Neural cell (in vitro differentiated cells): Measurements from ENCODE around the gene MAT2B. TPM values are rescaled to one million over a fixed set of nuclear protein-coding genes. Genes with fewer than 3 reads are reported as not detected.

Experiments used
- H2AFZ ChIP-seq: fragments of 200-600, 300-800 bp; sonication (generic), shearing (Covaris generic); 2 replicates; pipeline ENCODE4 v1.6.0; 2014; ENCODE audit warnings: low read depth, mild to moderate bottlenecking, antibody characterized with exemption, low read length, moderate library complexity
- H3F3A ChIP-seq: fragments of 200-600 bp; shearing (Covaris generic); 2 replicates; pipeline ENCODE4 v1.6.1; 2016; ENCODE audit warnings: mild to moderate bottlenecking, moderate library complexity, mixed read lengths, antibody characterized with exemption, low read length; ENCODE audit not compliant: insufficient read depth, poor library complexity, severe bottlenecking
- H3K27ac ChIP-seq: fragments of 200-600, 300-800 bp; sonication (generic), shearing (Covaris generic); 2 replicates; pipeline ENCODE4 v1.5.1; 2014; ENCODE audit warnings: mild to moderate bottlenecking, low read length, moderate library complexity
- H3K27me3 ChIP-seq: fragments of 300-800, 200-600 bp; sonication (generic), shearing (Covaris generic); 2 replicates; pipeline ENCODE4 v1.6.0; 2014; ENCODE audit warnings: mild to moderate bottlenecking, low read depth, low read length, moderate library complexity; ENCODE audit not compliant: insufficient read depth
- H3K36me3 ChIP-seq: fragments of 300-800, 200-600 bp; sonication (generic), shearing (Covaris generic); 2 replicates; pipeline ENCODE4 v1.5.1; 2014; ENCODE audit warnings: mild to moderate bottlenecking, antibody characterized with exemption, low read length, moderate library complexity; ENCODE audit not compliant: insufficient read depth
- H3K4me2 ChIP-seq: fragments of 300-800, 200-600 bp; sonication (generic), shearing (Covaris generic); 2 replicates; pipeline ENCODE4 v1.6.0; 2014; ENCODE audit warnings: mild to moderate bottlenecking, low read length
- H3K4me3 ChIP-seq: fragments of 300-800, 200-600 bp; sonication (generic), shearing (Covaris generic); 2 replicates; pipeline ENCODE4 v1.5.1; 2014; ENCODE audit warnings: mild to moderate bottlenecking, low read length, moderate library complexity
- H3K79me2 ChIP-seq: fragments of 200-600 bp; shearing (Covaris generic); replicated peaks from 2 replicates; pipeline ENCODE4 v1.6.0; 2014; ENCODE audit warnings: mild to moderate bottlenecking, low read length, moderate library complexity; ENCODE audit not compliant: insufficient read depth
- H3K9ac ChIP-seq: fragments of 300-800, 200-600 bp; sonication (generic), shearing (Covaris generic); 2 replicates; pipeline ENCODE4 v1.6.1; 2016; ENCODE audit warnings: mild to moderate bottlenecking, low read length, mixed read lengths
- H3K9me2 ChIP-seq: fragments of 200-600 bp; shearing (Covaris generic); 2 replicates; pipeline ENCODE4 v1.6.1; 2016; ENCODE audit warnings: mild to moderate bottlenecking, low read length, mixed read lengths; ENCODE audit not compliant: insufficient read depth
- H3K9me3 ChIP-seq: fragments of 200-600, 300-800 bp; sonication (generic), shearing (Covaris generic); 2 replicates; pipeline ENCODE4 v1.6.1; 2016; ENCODE audit warnings: mild to moderate bottlenecking, mixed run types, low read length, moderate library complexity, mixed read lengths
- H4K20me1 ChIP-seq: fragments of 200-600 bp; shearing (Covaris generic); 2 replicates; pipeline ENCODE4 v1.6.1; 2016; ENCODE audit warnings: mild to moderate bottlenecking, mixed run types; ENCODE audit not compliant: insufficient read depth
- CTCF ChIP-seq: fragments of 450-650 bp; IDR thresholded peaks from 2 replicates; pipeline ENCODE4 v1.5.1; 2014; ENCODE audit warnings: antibody characterized with exemption, mild to moderate bottlenecking, moderate library complexity; ENCODE audit not compliant: poor library complexity, severe bottlenecking
- EP300 ChIP-seq: fragments of 450-650 bp; conservative IDR thresholded peaks from 2 replicates; pipeline ENCODE4 v1.6.1; 2014; ENCODE audit warnings: antibody characterized with exemption, mild to moderate bottlenecking, moderate library complexity; ENCODE audit not compliant: poor library complexity, severe bottlenecking
- EZH2 ChIP-seq: fragments of 200-600, 300-800 bp; shearing (Covaris generic), sonication (generic); IDR thresholded peaks from 2 replicates; pipeline ENCODE4 v1.6.1; 2014; ENCODE audit warnings: antibody characterized with exemption, low read length, borderline replicate concordance, mild to moderate bottlenecking; ENCODE audit not compliant: insufficient read depth, poor library complexity, severe bottlenecking
- MXI1 ChIP-seq: fragments of 450-650 bp; conservative IDR thresholded peaks from 2 replicates; pipeline ENCODE4 v1.6.1; 2014; ENCODE audit warnings: antibody characterized with exemption, mild to moderate bottlenecking; ENCODE audit not compliant: poor library complexity, severe bottlenecking
- POLR2AphosphoS5 ChIP-seq: IDR thresholded peaks from 2 replicates; pipeline ENCODE4 v1.6.1; 2012
- RAD21 ChIP-seq: fragments of 450-650 bp; conservative IDR thresholded peaks from 2 replicates; pipeline ENCODE4 v1.6.1; 2014; ENCODE audit warnings: antibody characterized with exemption, mild to moderate bottlenecking, moderate library complexity
- REST ChIP-seq: IDR thresholded peaks from 2 replicates; pipeline ENCODE4 v1.6.1; 2012; ENCODE audit warnings: borderline replicate concordance
- SMC3 ChIP-seq: fragments of 450-650 bp; conservative IDR thresholded peaks from 2 replicates; pipeline ENCODE4 v1.6.1; 2014; ENCODE audit warnings: antibody characterized with exemption, mild to moderate bottlenecking, moderate library complexity; ENCODE audit not compliant: poor library complexity
- TAF1 ChIP-seq: IDR thresholded peaks from 2 replicates; pipeline ENCODE4 v1.6.1; 2012; ENCODE audit warnings: low read depth
- polyA plus RNA-seq: library from polyadenylated mRNA; depleted of rRNA; stranded (reverse); fragments of >200 nt; gene quantifications from 2 replicates; pipeline ENCODE4 v1.2.3, GENCODE V29; 2014

Gene MAT2B
- polyA plus RNA-seq, 1 donor from 2014 or later: 31.8 TPM

DNA sequence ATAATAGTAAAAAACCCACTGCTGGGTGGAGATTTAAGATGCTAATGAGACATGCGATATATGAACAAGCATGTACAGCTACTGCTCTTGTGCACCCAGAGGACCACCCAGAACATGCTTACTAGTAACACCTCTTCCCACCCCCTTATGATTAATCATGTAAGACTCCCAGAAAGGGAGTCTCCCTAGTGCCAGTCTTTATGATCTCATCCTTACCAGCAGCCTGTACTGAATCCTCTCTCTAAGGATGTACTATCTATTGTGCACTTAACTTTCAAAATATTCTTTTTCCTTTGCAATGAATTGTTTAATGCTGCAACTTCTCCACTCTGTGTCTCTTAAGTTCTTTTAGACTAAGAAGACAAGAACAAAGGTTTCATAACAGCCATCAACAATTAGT is 9.1 kb upstream of the MAT2B start:
- Histone ChIP-seq H4K20me1 (no peaks in the 10 kb centered on the region), H3K36me3 (no peaks in the 10 kb centered on the region), H3K4me2 (no peak overlapping the region), H3K9ac (no peak overlapping the region), H3K9me3 (no peaks in the 10 kb centered on the region), H3K27ac (no peak overlapping the region), H3K4me3 (no peak overlapping the region), H2AFZ (no peak overlapping the region), H3K79me2 (no peaks in the 10 kb centered on the region), H3K27me3 (no peaks in the 10 kb centered on the region), H3K9me2 (no peaks in the 10 kb centered on the region), H3F3A (no peaks in the 10 kb centered on the region)
- TF ChIP-seq CTCF: no peak
- TF ChIP-seq EZH2: no peak

- Histone ChIP-seq H3K9ac (no peak overlapping the region), H3K4me2 (no peak overlapping the region), H3K36me3 (no peaks in the 10 kb centered on the region), H3K9me3 (no peaks in the 10 kb centered on the region), H3K79me2 (no peaks in the 10 kb centered on the region), H3K27ac (no peak overlapping the region), H2AFZ (no peak overlapping the region), H3K9me2 (no peaks in the 10 kb centered on the region), H3K27me3 (no peaks in the 10 kb centered on the region), H4K20me1 (no peaks in the 10 kb centered on the region), H3F3A (no peaks in the 10 kb centered on the region), H3K4me3 (no peak overlapping the region)
- TF ChIP-seq TAF1: no peak
- no peak for TF ChIP-seq EP300
- TF ChIP-seq RAD21: no peak
- no peak for TF ChIP-seq POLR2AphosphoS5
- no peak for TF ChIP-seq SMC3
- no peak for TF ChIP-seq MXI1
- no peak for TF ChIP-seq REST
- TF ChIP-seq CTCF: no peak
- no peak for TF ChIP-seq EZH2
These were observed 8.1 kb upstream of the MAT2B start for GRCh38 chr5:163497315-163497714.
